GM04503 (cell line): ENCODE results near the gene RASA3.

Source experiments
- DNase-seq: peaks from one replicate; pipeline ENCODE4 v3.0.0-alpha.2; 2012; ENCODE audit warnings: low read depth

Gene RASA3

GRCh38 chr13:114067886-114068651, 64.4 kb downstream of the RASA3 start:
- DNase-seq, result no peak

DNA sequence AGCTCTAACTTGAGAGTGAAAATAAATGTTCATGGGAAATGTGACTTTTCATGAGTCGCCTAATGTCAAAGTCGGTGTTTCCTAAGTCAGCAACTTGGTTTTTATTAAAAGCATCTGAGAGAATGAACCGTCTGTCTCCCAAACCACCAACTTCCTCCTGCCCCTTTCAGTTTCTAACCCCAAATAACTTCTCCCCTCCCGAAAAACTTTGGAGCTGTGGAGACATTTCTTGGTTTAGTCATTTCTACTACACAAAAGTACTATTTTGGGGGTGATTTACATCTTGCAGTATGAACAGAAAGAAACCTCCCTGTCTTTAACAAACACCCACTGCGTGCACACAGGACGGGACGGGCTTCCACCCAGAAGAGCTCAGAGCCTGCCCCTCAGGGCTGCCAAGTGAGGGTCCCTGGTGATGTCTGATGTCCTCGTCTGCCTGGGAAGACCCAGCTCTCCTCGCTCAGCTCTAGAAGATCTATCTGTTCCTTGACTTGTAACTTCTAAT, 65.0 kb downstream of the RASA3 start:
- DNase-seq, result peak; percentile 82

DNA sequence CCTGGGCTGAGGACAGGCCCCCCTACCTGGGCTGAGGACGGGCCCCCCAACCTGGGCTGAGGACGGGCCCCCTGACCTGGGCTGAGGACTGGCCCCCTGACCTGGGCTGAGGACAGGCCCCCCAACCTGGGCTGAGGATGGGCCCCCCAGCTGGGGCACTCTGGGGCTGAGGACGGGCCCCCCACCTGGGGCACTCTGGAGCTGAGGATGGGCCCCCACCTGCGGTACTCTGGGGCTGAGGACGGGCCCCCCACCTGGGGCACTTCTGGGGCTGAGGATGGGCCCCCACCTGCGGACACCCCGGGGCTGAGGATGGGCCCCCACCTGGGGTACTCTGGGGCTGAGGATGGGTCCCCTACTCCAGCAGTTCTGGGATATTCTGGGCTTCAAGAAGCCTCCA, 65.5 kb downstream of the RASA3 start:
- DNase-seq, result no peak

DNA sequence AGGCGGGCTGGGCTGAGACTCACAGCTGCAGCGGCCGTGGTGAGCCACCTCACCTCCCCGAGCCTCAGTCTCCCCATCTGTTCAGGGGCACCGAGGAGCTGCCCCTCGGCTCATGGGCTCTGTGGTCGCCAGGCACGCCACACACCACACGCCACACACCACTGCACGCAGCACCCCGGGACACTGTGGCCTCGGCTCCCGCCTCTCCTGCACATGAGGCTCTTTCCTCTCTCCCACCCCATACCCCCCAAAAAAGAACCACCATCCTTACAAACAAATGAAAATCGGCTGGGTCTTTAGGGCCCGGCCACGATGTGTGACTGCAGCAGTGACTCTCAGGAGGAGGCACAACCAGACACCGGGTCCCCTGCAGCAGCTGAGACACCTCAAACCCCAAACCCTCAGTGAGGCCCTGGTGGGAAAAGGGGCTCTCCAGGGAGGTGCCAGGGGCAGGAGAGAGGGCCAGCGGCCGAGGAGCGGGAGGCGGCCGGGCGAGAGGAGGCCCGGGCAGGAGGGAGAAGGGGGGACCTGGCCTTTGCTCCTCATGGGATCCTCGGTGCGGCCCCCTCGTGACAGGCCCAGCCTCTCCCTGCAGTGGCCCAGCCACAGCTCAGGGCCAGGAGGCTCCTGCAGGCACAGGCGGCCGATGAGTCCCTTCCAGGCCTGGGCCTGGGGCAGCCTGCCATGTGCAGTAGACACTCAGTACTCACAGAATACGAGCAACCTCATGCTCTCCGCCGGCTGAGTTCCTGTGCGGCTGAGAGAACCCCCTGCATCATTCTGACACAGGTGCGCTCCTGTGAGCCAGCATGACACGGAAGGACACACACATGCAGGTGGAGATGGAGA, 66.3 kb downstream of the RASA3 start:
- DNase-seq, result no peak

GRCh38 chr13:114065141-114065925, 67.1 kb downstream of the RASA3 start:
- DNase-seq, result peak; percentile 95

- no peak for DNase-seq
These were observed 67.8 kb downstream of the RASA3 start for GRCh38 chr13:114064450-114065140.

DNA sequence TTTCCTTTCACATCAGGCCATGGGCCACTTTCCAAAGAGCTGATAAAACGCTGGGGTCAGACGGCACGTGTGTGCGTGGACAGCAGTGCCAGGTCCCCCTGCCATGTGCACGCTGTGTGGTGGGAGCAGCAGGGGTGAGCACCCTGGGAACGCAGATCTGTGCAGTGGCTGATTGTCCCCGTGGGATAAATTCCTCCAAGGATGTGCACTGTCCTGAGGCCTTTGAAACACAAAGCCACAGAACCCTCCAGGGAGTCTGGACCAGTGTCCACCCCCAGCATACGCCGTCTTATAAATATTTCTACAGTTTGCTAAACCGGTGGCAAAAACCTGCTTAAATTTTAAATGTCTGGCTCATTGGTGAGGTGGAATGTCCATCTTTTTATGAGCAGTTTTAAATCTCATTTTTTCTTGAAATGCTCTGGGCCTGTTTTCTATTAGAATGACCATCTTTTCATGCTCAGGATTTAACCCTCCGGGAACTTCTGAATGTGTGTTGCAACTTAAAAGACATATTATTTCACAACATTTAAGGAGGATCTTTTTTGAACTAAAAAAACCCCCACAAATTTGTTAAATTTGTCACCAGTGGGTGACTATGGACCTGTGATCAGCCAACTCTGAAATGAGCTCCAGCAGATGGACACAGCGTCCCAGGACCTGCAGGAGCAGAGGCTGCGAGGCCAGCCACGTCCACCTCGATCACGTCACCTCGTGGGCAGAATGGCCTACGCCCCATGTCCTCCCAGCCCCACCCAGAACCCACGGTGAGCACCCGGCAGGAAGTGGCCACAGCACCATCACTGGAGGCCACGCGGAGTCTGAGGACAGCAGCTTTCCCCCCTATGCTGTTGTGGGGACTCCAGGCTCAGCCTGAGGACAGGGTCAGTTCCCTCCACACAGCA, 68.6 kb downstream of the RASA3 start:
- peak; percentile 77 for DNase-seq

- no peak for DNase-seq
These were observed 69.7 kb downstream of the RASA3 start for GRCh38 chr13:114062754-114063153.

DNA sequence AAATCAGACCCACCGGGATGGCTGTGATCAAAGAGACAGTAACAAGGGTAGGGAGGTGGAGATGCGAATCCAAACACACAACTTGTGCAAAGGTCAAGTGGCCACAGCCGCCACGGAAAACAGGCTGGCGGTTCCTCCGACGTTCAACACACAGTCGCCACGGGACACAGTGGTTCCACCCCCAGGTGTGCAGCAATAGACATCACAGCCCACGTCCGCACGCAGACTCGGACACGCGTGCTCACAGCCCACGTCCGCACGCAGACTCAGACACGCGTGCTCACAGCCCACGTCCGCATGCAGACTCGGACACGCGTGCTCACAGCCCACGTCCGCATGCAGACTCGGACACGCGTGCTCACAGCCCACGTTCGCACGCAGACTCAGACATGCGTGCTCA, 70.1 kb downstream of the RASA3 start:
- DNase-seq, result no peak

GRCh38 chr13:114061744-114062143, 70.7 kb downstream of the RASA3 start:
- no peak for DNase-seq

- DNase-seq, result no peak
These were observed 71.4 kb downstream of the RASA3 start for GRCh38 chr13:114061047-114061446.

DNA sequence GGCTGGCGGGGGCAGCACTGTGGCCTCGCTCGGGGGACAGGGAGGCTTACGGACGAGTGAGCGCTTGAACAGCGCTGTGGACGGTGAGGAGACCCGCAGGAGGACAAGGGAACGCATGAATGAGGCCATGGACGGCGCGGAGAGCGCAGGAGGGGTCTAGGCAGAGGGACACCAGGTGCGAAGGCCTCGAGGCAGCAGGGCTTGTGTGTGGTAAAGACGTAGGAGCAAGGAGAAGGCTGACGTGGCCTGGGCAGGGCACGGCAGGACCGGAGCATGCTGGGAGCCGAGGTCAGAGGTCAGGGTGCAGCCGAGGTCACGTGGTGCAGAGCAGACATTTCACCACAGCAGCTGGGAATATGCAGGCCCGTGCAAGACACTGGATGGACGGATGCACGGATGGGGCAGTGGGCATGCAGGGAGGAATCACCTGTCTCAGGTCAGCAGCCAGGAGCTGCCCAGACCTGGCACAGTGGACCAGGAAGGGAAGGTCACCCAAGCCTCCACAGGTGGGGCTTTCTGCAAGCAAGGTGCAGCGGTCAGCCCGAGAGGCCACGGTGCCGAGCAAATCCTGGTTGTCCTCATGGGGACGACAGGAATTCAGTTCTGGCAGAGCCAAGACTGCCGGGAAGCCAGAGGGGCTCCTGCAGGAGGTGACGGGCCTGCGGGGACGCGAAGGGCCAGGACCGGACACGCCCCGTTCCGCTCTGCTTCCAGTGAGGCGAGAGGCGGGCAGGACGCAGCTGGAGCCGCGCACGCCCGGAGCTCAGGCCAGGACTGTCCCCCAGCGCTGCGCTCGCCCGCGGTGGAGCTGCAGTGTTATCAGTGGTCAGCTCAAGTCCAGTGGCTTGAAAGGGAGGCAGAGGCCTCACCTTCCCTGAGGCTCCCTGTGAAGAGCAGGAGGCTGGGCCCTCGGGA, 72.2 kb downstream of the RASA3 start:
- DNase-seq, result no peak

DNA sequence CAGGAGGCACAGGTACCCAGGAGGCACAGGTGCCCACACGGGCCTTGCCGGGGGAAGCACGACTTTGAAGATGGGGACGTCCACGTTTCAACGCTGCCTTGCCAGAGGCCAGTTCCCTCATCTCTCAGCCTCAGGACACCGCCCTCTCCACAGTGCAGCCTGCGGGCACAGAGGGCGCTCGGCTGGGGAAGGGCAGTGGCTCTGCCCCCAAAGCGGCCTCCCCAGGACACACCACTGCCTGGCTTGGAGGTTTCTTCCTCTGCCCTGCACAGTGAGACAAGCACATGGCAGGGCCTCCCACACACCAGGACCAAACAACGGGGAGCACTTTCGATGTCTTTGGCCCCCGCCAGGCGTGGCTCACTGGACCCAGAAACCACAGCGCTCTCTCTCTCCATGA, 73.0 kb downstream of the RASA3 start:
- DNase-seq, result no peak

GRCh38 chr13:114058051-114058867, 74.2 kb downstream of the RASA3 start:
- DNase-seq, result no peak

- no peak for DNase-seq
These were observed 75.0 kb downstream of the RASA3 start for GRCh38 chr13:114057166-114058050.

GRCh38 chr13:114056205-114057013, 76.0 kb downstream of the RASA3 start:
- DNase-seq, result no peak

GRCh38 chr13:114055766-114056165, 76.7 kb downstream of the RASA3 start:
- DNase-seq, result no peak
